Transverse colon (tissue), 4 donors: ENCODE data around the gene HRK. TPM values are rescaled to one million over a fixed set of nuclear protein-coding genes. Genes with fewer than 3 reads are reported as not detected.

ENCODE experiments used
- DNase-seq: peaks from one replicate; pipeline ENCODE4 v3.0.0-alpha.2; 2019
- H3K27ac ChIP-seq, 4 donors: fragments of 200-600 bp; sonication (generic); 2 replicates each; pipeline ENCODE4 v1.5.1; 2016 to 2018; ENCODE audit warnings: inconsistent platforms in 4 of 4
- H3K27me3 ChIP-seq: fragments of 200-600 bp; sonication (generic); 2 replicates; pipeline ENCODE4 v1.5.1; 2017; ENCODE audit warnings: inconsistent platforms
- H3K36me3 ChIP-seq, 4 donors: fragments of 200-600 bp; sonication (generic); 2 replicates each; pipeline ENCODE4 v1.5.1; 2017 to 2019; ENCODE audit warnings: inconsistent platforms in 4 of 4
- H3K4me1 ChIP-seq, 4 donors: fragments of 200-600 bp; sonication (generic); 2 replicates each; pipeline ENCODE4 v1.5.1; 2017 to 2020; ENCODE audit warnings: inconsistent platforms in 4 of 4
- H3K4me3 ChIP-seq, 4 donors: fragments of 200-600 bp; sonication (generic); 1 replicate in 1 of 4; 2 replicates in 3 of 4; pipeline versions ENCODE4 v1.5.1 to v1.6.1; 2017 to 2019; ENCODE audit warnings: inconsistent platforms in 4 of 4
- H3K9me3 ChIP-seq, 2 donors: fragments of 200-600 bp; sonication (generic); 2 replicates each; pipeline ENCODE4 v1.5.1; 2017 to 2019; ENCODE audit warnings: inconsistent platforms in 2 of 2
- EP300 ChIP-seq: sonication (generic); formaldehyde crosslinking; IDR thresholded peaks from one replicate; pipeline ENCODE4 v1.6.1; 2017; ENCODE audit warnings: antibody characterized with exemption, low read depth
- POLR2A ChIP-seq: fragments of 450-650 bp; IDR thresholded peaks from one replicate; pipeline ENCODE4 v1.6.1; 2016; ENCODE audit warnings: antibody characterized with exemption, mild to moderate bottlenecking, moderate library complexity
- POLR2AphosphoS5 ChIP-seq, 3 donors: sonication (generic); formaldehyde crosslinking; IDR thresholded peaks; one replicate each; pipeline ENCODE4 v1.6.1; 2016; ENCODE audit warnings: antibody characterized with exemption in 3 of 3
- WGBS, 2 donors: methylation state at CpG; one replicate each; pipeline ENCODE4 v1.1.5; 2018; ENCODE audit warnings: low coverage in 1 of 2; 5-methylcytosine and 5-hydroxymethylcytosine counted together
- in situ Hi-C, 4 donors: fragments of 200-750 bp; cut with MboI; loops; one replicate each; pipeline versions ENCODE4 v1.15.0 to v1.15.1; 2017; ENCODE audit warnings: low sequenced_read_pairs in 3 of 4, low pct_ligation_motif_present in 1 of 4, low pct_unique_long_range_greater_than_20kb in 1 of 4
- intact Hi-C: fragments of 100-400 bp; cut with DNase I; formaldehyde crosslinking; loops from one replicate; pipeline ENCODE4 v1.15.1; 2023; ENCODE audit warnings: low total_unique reads
- total RNA-seq, 4 donors: library from RNA; depleted of rRNA; stranded (reverse); fragments of >200 nt; gene quantifications; one replicate each; pipeline ENCODE4 v1.1.0, GENCODE V29; 2016
- TF ChIP-seq, protein P1 (sequence below), 5 experiments: fragments of 200-600 bp in 3 of 5; fragments of 450-650 bp in 2 of 5; sonication (generic) in 3 of 5; IDR thresholded peaks; 1 replicate in 2 of 5; 2 replicates in 3 of 5; pipeline ENCODE4 v1.5.1; 2016 to 2017; ENCODE audit warnings: antibody characterized with exemption in 5 of 5, inconsistent platforms in 3 of 5, mild to moderate bottlenecking in 2 of 5, moderate library complexity in 1 of 5

HRK gene
- total RNA-seq, 4 donors from 2014 or later = 0.48 TPM; not detected in 3

- no peak for DNase-seq
- no peaks in the 10 kb centered on the region for H3K9me3 ChIP-seq
- H3K4me3 ChIP-seq = no peak overlapping the region
- intact Hi-C loops = no loop called here
- H3K27ac ChIP-seq = no peak overlapping the region
- in situ Hi-C loops = no loop called here
- H3K4me1 ChIP-seq = peaks cover 0 to 27% (median 7%) of the 10 kb centered on the region in 4 donors
- WGBS, 2 donors = 78 to 80% methylated on average over 6 to 9 of the region's 9 CpGs
- H3K36me3 ChIP-seq = peaks cover 0 to 21% (median 0%) of the 10 kb centered on the region in 4 donors
- TF ChIP-seq, protein P1, sequence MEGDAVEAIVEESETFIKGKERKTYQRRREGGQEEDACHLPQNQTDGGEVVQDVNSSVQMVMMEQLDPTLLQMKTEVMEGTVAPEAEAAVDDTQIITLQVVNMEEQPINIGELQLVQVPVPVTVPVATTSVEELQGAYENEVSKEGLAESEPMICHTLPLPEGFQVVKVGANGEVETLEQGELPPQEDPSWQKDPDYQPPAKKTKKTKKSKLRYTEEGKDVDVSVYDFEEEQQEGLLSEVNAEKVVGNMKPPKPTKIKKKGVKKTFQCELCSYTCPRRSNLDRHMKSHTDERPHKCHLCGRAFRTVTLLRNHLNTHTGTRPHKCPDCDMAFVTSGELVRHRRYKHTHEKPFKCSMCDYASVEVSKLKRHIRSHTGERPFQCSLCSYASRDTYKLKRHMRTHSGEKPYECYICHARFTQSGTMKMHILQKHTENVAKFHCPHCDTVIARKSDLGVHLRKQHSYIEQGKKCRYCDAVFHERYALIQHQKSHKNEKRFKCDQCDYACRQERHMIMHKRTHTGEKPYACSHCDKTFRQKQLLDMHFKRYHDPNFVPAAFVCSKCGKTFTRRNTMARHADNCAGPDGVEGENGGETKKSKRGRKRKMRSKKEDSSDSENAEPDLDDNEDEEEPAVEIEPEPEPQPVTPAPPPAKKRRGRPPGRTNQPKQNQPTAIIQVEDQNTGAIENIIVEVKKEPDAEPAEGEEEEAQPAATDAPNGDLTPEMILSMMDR (IDR thresholded peaks at IDR 0.05) = no peak
- TF ChIP-seq EP300 = no peak
- H3K27me3 ChIP-seq = no peaks in the 10 kb centered on the region
Observed at GRCh38 chr12:116927244-116927940, 46.2 kb upstream of the HRK start.

DNA sequence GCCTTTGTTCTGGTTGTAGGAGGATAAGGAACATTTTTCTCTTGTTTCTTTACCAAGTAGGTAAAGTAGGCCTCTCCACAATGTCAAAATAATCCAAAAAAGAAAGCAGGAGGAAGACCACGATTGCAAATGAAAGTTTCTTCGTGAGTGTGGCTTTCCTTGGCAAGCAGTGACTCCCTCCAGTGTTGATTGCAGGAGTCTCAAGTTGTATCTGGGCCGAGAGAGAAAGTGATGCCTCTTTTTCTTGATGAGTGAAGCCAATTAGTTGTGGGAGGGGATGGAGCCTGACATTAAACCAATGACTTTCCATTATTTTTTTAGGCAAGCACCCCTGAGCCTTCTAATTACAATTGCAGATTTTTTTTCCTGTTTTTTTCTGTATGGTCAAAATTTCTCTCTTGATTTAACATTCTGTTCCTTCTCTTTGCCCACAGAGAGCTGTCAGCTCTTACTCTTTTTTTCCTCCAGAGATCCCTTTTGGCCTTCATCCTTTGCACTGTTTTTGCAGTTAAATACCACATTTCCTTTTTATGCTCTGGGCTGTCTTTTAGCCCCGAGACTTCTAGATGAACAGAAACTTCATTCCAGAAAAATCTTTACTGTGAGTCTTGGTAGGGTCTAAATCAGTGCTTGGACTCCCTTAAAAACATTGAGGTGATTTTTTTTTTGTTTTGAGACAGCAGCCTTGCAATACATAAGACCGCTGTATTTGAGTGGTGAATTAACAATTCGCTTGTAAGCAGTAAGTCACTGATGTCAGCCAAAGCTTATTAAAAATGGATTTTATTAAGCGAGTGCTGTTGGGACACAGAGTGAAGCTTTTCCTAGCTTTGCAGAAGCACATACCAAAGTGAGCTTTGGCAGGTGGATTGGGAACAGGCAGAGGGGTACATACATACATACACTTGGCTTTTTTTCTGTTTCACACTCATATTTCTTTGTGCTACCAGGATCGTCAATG is 45.3 kb upstream of the HRK start:
- in situ Hi-C loops (no loop called here), intact Hi-C loops (no loop called here)
- no peak for TF ChIP-seq EP300
- TF ChIP-seq POLR2AphosphoS5 (IDR thresholded peaks at IDR 0.05) = no peak
- TF ChIP-seq, protein P1 (IDR thresholded peaks at IDR 0.05) = no peak
- TF ChIP-seq POLR2A = no peak

GRCh38 chr12:116924558-116925453 is 43.6 kb upstream of the HRK start:
- peak; percentile 14 for DNase-seq
- WGBS, 2 donors = 67 to 72% methylated on average over 1 to 5 of the region's 5 CpGs
- Histone ChIP-seq H3K4me3 (no peak overlapping the region), H3K36me3 (peaks cover 0 to 16% (median 0%) of the 10 kb centered on the region in 4 donors), H3K9me3 (no peaks in the 10 kb centered on the region), H3K27ac (no peak overlapping the region), H3K4me1 (peaks cover 2 to 43% (median 15%) of the 10 kb centered on the region in 4 donors), H3K27me3 (no peaks in the 10 kb centered on the region)
- intact Hi-C loops (no loop called here), in situ Hi-C loops (no loop called here)
- TF ChIP-seq EP300 (no peak), POLR2AphosphoS5 (IDR thresholded peaks at IDR 0.05) (no peak), POLR2A (no peak)
- TF ChIP-seq, protein P1 (IDR thresholded peaks at IDR 0.05) = no peak

More for the DNA sequence above, 45.3 kb upstream of the HRK start:
- Histone ChIP-seq H3K36me3 (peaks cover 0 to 21% (median 0%) of the 10 kb centered on the region in 4 donors), H3K4me1 (peaks cover 0 to 27% (median 7%) of the 10 kb centered on the region in 4 donors), H3K27ac (peak overlapping the region in 1 of 4 donors; percentile 19), H3K9me3 (no peaks in the 10 kb centered on the region), H3K27me3 (no peaks in the 10 kb centered on the region), H3K4me3 (no peak overlapping the region)
- WGBS, 2 donors = 72 to 74% methylated on average over 8 of the region's 8 CpGs
- no peak for DNase-seq
